Fibroblast of gingiva (primary cell): ENCODE data around the gene FAM83E.

Source experiments
- DNase-seq: peaks from one replicate; pipeline ENCODE4 v3.0.0-alpha.2; 2011; ENCODE audit warnings: low read depth

Gene FAM83E

DNA sequence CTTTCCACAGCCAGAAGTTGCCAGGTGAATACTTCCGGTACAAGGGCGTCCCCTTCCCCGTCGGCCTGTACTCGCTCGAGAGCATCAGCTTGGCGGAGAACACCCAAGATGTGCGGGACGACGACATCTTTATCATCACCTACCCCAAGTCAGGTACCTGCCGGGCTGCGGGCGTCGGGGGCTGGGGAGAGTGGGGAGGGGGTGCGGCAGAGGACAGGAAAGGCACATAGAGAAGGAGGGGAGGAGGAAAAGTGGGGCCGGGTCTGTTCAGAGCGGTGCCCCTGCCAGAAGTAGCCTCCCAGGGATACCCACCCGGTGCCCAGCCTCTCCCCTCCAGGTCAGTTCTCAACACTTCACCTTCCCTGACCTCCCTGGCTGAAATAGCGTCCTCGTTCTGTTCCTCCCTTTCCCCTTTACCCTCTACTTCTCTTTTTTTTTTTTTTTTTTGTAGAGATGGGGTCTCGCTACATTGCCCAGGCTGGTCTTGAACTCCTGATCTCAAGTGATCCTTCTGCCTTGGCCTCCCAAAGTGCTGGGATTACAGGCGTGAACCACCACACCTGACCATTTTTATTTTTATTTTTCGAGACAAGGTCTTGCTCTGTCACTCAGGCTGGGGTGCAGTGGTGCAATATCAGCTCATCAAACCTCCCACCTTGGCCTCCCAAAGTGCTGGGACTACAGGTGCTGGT is 38.8 kb downstream of the FAM83E start:
- no peak for DNase-seq

DNA sequence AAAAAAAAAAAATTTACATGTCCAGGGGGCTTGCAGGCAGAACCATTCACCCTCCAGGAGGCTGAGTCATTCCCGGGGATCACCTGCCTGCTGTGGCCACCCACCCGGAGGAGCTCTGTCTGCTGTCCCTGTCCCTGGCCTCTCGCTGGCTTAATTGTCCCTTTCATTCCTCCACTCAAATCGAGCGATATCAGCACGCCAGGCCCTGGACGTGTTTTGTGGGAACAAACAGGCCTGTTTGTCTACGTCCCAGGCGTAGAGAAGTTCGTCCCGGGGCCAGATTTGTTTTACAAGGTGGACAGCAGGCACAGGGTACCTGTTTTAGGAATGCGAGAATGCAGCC is 41.7 kb downstream of the FAM83E start:
- no peak for DNase-seq

DNA sequence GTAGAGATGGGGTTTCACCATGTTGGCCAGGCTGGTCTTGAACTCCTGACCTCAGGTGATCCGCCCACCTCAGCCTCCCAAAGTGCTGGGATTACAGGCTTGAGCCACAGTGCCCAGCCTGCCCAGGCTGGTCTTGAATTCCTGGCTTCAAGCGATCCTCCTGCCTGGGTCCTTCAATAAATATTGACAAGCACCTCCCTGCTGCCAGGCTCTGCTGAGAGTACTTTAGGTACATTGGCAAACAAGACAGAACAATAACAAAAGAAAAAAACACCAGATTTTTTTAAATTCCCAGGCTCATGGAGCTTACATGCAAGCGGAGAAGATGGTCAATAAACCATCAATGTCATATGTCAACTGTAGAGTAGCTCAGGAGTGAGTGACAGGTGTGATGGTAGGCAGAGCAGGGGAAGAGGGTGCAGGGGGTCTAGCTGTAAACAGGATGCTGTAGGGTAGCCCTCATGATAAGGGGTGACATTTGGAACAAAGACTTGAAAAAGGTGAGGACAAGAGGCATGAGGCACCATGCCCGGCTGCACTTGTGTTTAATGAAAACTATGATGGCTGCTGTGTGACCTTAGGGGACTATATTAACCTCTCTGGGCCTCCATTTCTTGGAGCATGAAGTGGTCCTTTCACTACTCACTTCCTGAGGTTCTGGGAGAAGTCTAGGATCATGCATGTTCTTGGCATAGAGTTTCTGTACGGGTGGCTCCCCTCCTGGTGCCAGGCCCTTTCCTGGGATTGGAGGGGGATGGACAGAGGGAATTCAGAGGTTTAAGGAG is 43.3 kb downstream of the FAM83E start:
- no peak for DNase-seq

DNA sequence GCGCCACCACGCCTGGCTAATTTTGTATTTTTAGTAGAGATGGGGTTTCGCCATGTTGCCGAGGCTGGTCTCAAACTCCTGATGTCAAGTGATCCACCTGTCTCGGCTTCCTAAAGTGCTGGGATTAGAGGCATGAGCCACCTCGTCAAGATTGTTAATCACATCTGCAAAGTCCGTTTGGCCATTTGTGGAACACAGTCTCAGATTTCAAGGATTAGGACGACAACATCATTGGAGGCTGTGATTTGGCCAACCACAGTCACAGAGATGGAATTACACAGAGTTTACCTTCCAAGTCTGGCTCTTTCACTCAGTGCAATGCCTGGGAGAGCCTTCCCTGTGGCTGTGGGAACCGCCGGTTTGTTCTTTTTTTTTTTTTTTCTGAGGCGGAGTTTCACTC is 45.1 kb downstream of the FAM83E start:
- peak; percentile 31 for DNase-seq

DNA sequence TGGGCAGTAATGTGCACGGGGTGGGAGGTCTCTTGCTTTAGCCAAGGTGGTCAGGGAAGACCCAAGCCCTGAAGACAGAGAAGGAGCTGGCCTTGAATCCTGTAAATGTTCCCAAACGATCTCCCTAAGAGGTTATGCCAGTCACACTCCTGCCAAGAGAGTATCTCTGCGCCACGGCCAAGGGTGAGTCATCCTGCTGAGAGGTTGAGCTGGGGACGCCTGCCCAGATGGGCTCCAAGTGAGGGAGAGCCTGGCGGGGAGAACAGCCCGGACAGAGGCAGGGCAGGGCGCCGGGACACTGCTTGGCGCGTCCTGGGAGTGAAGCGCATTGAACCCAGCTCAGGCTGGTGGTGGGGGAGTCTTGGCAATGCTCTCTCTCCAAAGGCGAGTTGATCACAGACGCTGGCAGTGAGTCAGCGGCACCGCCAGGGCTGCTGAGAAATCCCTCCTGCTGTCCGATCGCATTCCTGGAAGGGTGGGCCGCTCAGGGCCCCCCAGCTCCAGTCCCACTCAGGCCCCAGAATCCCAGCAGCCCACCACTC is 46.5 kb downstream of the FAM83E start:
- peak; percentile 94 for DNase-seq

DNA sequence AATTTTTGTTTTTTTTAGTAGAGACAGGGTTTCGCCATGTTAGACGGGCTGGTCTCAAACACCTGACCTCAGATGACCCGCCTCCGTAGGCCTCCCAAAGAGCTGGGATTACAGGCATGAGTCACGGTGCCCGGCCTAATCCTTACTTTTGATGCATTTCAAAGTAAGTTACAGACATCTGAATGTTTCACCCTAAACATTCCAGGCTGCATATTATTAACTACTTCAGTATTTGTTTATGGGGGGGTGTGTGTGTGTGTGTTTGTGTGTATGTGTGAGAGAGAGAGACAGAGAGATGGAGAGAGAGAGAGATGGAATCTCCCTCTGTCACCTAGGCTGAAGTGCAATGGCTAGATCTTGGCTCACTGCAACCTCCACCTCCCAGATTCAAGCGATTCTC is 49.8 kb downstream of the FAM83E start:
- DNase-seq, result peak; percentile 48
